ENCODE measurements around the gene CHMP1A.
"Not testable (repeated sequence)": the region's sequence is repeated elsewhere in the genome, so short reads cannot be mapped to it uniquely, and the experiment has no call there.

The CHMP1A gene

GRCh38 chr16:89691231-89691985 lies 33.9 kb upstream of the CHMP1A start:
- no peak for DNase-seq

GRCh38 chr16:89690392-89690901 lies 32.9 kb upstream of the CHMP1A start:
- DNase-seq, result no peak

- DNase-seq, result not testable (repeated sequence)
These were observed 32.1 kb upstream of the CHMP1A start for GRCh38 chr16:89689621-89690020.

GRCh38 chr16:89689142-89689541 lies 31.6 kb upstream of the CHMP1A start:
- DNase-seq, result no peak

- no peak for DNase-seq
These were observed 30.9 kb upstream of the CHMP1A start for GRCh38 chr16:89688395-89688794.

- DNase-seq, result no peak
These were observed 29.8 kb upstream of the CHMP1A start for GRCh38 chr16:89687092-89687940.

GRCh38 chr16:89686520-89687091 lies 29.1 kb upstream of the CHMP1A start, which contains the start of gene CDK10:
CDK10 (plus strand) TSS chr16:89686689; CDS start chr16:89686711, 22 bp downstream.
- peak; percentile 88 for DNase-seq

- no peak for DNase-seq
These were observed 28.4 kb upstream of the CHMP1A start for GRCh38 chr16:89685916-89686315.

- no peak for DNase-seq
These were observed 20.8 kb upstream of the CHMP1A start for GRCh38 chr16:89678258-89678657.

- DNase-seq, result no peak
These were observed 14.9 kb upstream of the CHMP1A start for GRCh38 chr16:89672177-89672941.

- not testable (repeated sequence) for DNase-seq
These were observed 14.1 kb upstream of the CHMP1A start for GRCh38 chr16:89671565-89671964.

- DNase-seq, result no peak
These were observed 13.3 kb upstream of the CHMP1A start for GRCh38 chr16:89670496-89671431.

GRCh38 chr16:89669755-89670154 lies 12.2 kb upstream of the CHMP1A start:
- no peak for DNase-seq

- DNase-seq, result no peak
These were observed 11.3 kb upstream of the CHMP1A start for GRCh38 chr16:89668790-89669158.

GRCh38 chr16:89667633-89668032 lies 10.1 kb upstream of the CHMP1A start:
- DNase-seq, result no peak

- DNase-seq, result not testable (repeated sequence)
These were observed 9.5 kb upstream of the CHMP1A start for GRCh38 chr16:89667000-89667399.

- DNase-seq, result not testable (repeated sequence)
These were observed 6.7 kb upstream of the CHMP1A start for GRCh38 chr16:89664238-89664637.

- no peak for DNase-seq
These were observed 3.7 kb upstream of the CHMP1A start for GRCh38 chr16:89661215-89661614.

GRCh38 chr16:89660146-89660545 lies 2.6 kb upstream of the CHMP1A start:
- DNase-seq, result no peak

GRCh38 chr16:89658221-89658879 lies 842 bp upstream of the CHMP1A start:
- no peak for DNase-seq
